Measurements from ENCODE around the gene CDC42EP3.
A peak's percentile ranks its signal among the peaks of the same experiment; 100 is the strongest.

CDC42EP3 gene

GRCh38 chr2:37645362-37645761 lies 26.1 kb downstream of the CDC42EP3 start:
- no peak for TF ChIP-seq CTCF (IDR thresholded peaks at IDR 0.05; ENCODE audit: insufficient read depth, low read depth, low read length, missing control alignments)
- no peak overlapping the region for H3K4me3 ChIP-seq (ENCODE audit: low read depth, low read length)
- DNase-seq (ENCODE audit: low read depth) = peak; percentile 45

GRCh38 chr2:37644191-37644590 lies 27.3 kb downstream of the CDC42EP3 start:
- TF ChIP-seq CTCF (IDR thresholded peaks at IDR 0.05; ENCODE audit: insufficient read depth, low read depth, low read length, missing control alignments) = no peak
- no peak for DNase-seq (ENCODE audit: low read depth)
- no peak overlapping the region for H3K4me3 ChIP-seq (ENCODE audit: low read depth, low read length)

GRCh38 chr2:37643730-37644078 lies 27.7 kb downstream of the CDC42EP3 start:
- no peak for DNase-seq (ENCODE audit: low read depth)
- no peak overlapping the region for H3K4me3 ChIP-seq (ENCODE audit: low read depth, low read length)
- TF ChIP-seq CTCF (IDR thresholded peaks at IDR 0.05; ENCODE audit: insufficient read depth, low read depth, low read length, missing control alignments) = no peak

- DNase-seq (ENCODE audit: low read depth) = no peak
- no peak overlapping the region for H3K4me3 ChIP-seq (ENCODE audit: low read depth, low read length)
- no peak for TF ChIP-seq CTCF (IDR thresholded peaks at IDR 0.05; ENCODE audit: insufficient read depth, low read depth, low read length, missing control alignments)
These were observed 28.3 kb downstream of the CDC42EP3 start for GRCh38 chr2:37642907-37643729.

GRCh38 chr2:37641582-37642171 lies 29.8 kb downstream of the CDC42EP3 start:
- no peak for TF ChIP-seq CTCF (IDR thresholded peaks at IDR 0.05; ENCODE audit: insufficient read depth, low read depth, low read length, missing control alignments)
- no peak for DNase-seq (ENCODE audit: low read depth)
- H3K4me3 ChIP-seq (ENCODE audit: low read depth, low read length) = no peak overlapping the region

GRCh38 chr2:37639631-37640030 lies 31.8 kb downstream of the CDC42EP3 start:
- no peak for TF ChIP-seq CTCF (IDR thresholded peaks at IDR 0.05; ENCODE audit: insufficient read depth, low read depth, low read length, missing control alignments)
- H3K4me3 ChIP-seq (ENCODE audit: low read depth, low read length) = no peak overlapping the region
- DNase-seq (ENCODE audit: low read depth) = no peak
